A549 (cell line): ENCODE data around the gene NAV2. TPM values are rescaled to one million over a fixed set of nuclear protein-coding genes. Genes with fewer than 3 reads are reported as not detected.
A peak's percentile ranks its signal among the peaks of the same experiment; 100 is the strongest.

Experiments
- ATAC-seq, 2 experiments: fragments of 200-7000 bp in 1 of 2; fragments of >200 bp in 1 of 2; cut with Nextera tagmentation in 1 of 2; cut with Tn5 transposase in 1 of 2; 3 replicates each; pipeline versions ENCODE4 v1.8.0 to v1.9.1; 2018 to 2020; ENCODE audit warnings: mild to moderate bottlenecking in 1 of 2, moderate library complexity in 1 of 2
- CTCF ChIA-PET: fragments of 300-600 bp; sonication (Branson Sonifier 250); formaldehyde crosslinking; extraction: SDS; loops from one replicate; lab custom pipeline; 2021; ENCODE audit warnings: antibody characterized with exemption, inconsistent platforms; lab: Yijun Ruan, JAX
- POLR2A ChIA-PET: fragments of 350-600 bp; formaldehyde crosslinking; extraction: SDS; loops from one replicate; lab custom pipeline; 2021; ENCODE audit warnings: antibody characterized with exemption, inconsistent platforms; lab: Yijun Ruan, JAX
- DNase-seq, 2 experiments: peaks; one replicate each; pipeline versions ENCODE4 v3.0.0 to v3.0.0-alpha.2; 2011 to 2016; ENCODE audit warnings: low read depth in 1 of 2, low spot score in 1 of 2
- FAIRE-seq: peaks from 2 replicates; lab custom pipeline; 2011; peaks lifted over from hg19 to GRCh38; lab: Jason Lieb, UNC
- H3K27ac ChIP-seq, 2 experiments: fragments of >200 bp; sonication (Bioruptor Twin); formaldehyde crosslinking; 3 replicates each; pipeline ENCODE4 v1.5.1; 2016 to 2017
- H3K4me1 ChIP-seq: fragments of >200 bp; sonication (Bioruptor Twin); formaldehyde crosslinking; 3 replicates; pipeline ENCODE4 v1.6.1; 2016
- H3K4me2 ChIP-seq: fragments of >200 bp; sonication (Bioruptor Twin); formaldehyde crosslinking; 3 replicates; pipeline ENCODE4 v1.6.1; 2016
- H3K4me3 ChIP-seq: fragments of >200 bp; sonication (Bioruptor Twin); formaldehyde crosslinking; 3 replicates; pipeline ENCODE4 v1.5.1; 2016
- H3K9me3 ChIP-seq: fragments of >200 bp; sonication (Bioruptor Twin); formaldehyde crosslinking; 3 replicates; pipeline ENCODE4 v1.6.1; 2016
- CEBPB ChIP-seq, 2 experiments: fragments of >200 bp in 1 of 2; sonication (Bioruptor Twin) in 1 of 2; formaldehyde crosslinking in 1 of 2; IDR thresholded peaks; 2 replicates each; pipeline ENCODE4 v1.6.1; 2012 to 2016
- CHD2 ChIP-seq: fragments of 150-350 bp; IDR thresholded peaks from 2 replicates; pipeline ENCODE4 v1.6.1; 2014; ENCODE audit warnings: low read length; ENCODE audit not compliant: partially characterized antibody
- CHD4 ChIP-seq: fragments of 200-600 bp; sonication (generic); IDR thresholded peaks from 2 replicates; pipeline ENCODE4 v1.6.1; 2016; ENCODE audit warnings: antibody characterized with exemption, mild to moderate bottlenecking, borderline replicate concordance
- ESRRA ChIP-seq: fragments of 150-350 bp; IDR thresholded peaks from 2 replicates; pipeline ENCODE4 v1.6.1; 2014; ENCODE audit warnings: mild to moderate bottlenecking, low read length, borderline replicate concordance
- FOSL2 ChIP-seq, 2 experiments: fragments of 450-650 bp in 1 of 2; fragments of >200 bp in 1 of 2; sonication (Bioruptor Twin) in 1 of 2; formaldehyde crosslinking; IDR thresholded peaks; 2 replicates each; pipeline versions ENCODE4 v1.5.0 to v1.6.1; 2016 to 2020; ENCODE audit warnings: mild to moderate bottlenecking in 1 of 2, moderate library complexity in 1 of 2
- GATA3 ChIP-seq: IDR thresholded peaks from 2 replicates; pipeline ENCODE4 v1.6.1; 2012; ENCODE audit warnings: borderline replicate concordance
- HDAC2 ChIP-seq: fragments of 200-600 bp; sonication (generic); IDR thresholded peaks from 2 replicates; pipeline ENCODE4 v1.6.1; 2016
- HOXA7 ChIP-seq: fragments of 250-450 bp; sonication (Bioruptor Pico); IDR thresholded peaks from 2 replicates; pipeline ENCODE4 v1.5.0; 2020; ENCODE audit warnings: mild to moderate bottlenecking, moderate library complexity
- JUN ChIP-seq, 2 experiments: fragments of >200 bp; sonication (Bioruptor Twin); formaldehyde crosslinking; IDR thresholded peaks; 2 replicates in 1 of 2; 3 replicates in 1 of 2; pipeline ENCODE4 v1.6.1; 2016 to 2017
- MAFK ChIP-seq: fragments of 450-650 bp; IDR thresholded peaks from 2 replicates; pipeline ENCODE4 v1.6.1; 2014; ENCODE audit not compliant: partially characterized antibody
- MAZ ChIP-seq: fragments of 150-350 bp; IDR thresholded peaks from 2 replicates; pipeline ENCODE4 v1.6.1; 2014; ENCODE audit warnings: antibody characterized with exemption, low read depth, low read length, borderline replicate concordance
- NFE2L2 ChIP-seq: fragments of 150-350 bp; conservative IDR thresholded peaks from 2 replicates; pipeline ENCODE4 v1.6.1; 2014; ENCODE audit warnings: low read length
- RAD21 ChIP-seq, 2 experiments: fragments of >200 bp in 1 of 2; sonication (Bioruptor Twin) in 1 of 2; formaldehyde crosslinking in 1 of 2; IDR thresholded peaks in 1 of 2; conservative IDR thresholded peaks in 1 of 2; 2 replicates in 1 of 2; 3 replicates in 1 of 2; pipeline ENCODE4 v1.6.1; 2012 to 2018; ENCODE audit warnings: inconsistent platforms in 1 of 2
- RCOR1 ChIP-seq: fragments of 150-350 bp; IDR thresholded peaks from 2 replicates; pipeline ENCODE4 v1.6.1; 2014; ENCODE audit warnings: antibody characterized with exemption, low read length, low read depth
- SREBF2 ChIP-seq: fragments of 450-650 bp; IDR thresholded peaks from 2 replicates; pipeline ENCODE4 v1.6.1; 2014; ENCODE audit warnings: mild to moderate bottlenecking, moderate library complexity
- TFCP2L1 ChIP-seq: fragments of 250-450 bp; sonication (Bioruptor Pico); IDR thresholded peaks from 2 replicates; pipeline ENCODE4 v1.5.0; 2021; ENCODE audit warnings: mild to moderate bottlenecking
- ZC3H11A ChIP-seq: fragments of 450-650 bp; IDR thresholded peaks from 2 replicates; pipeline ENCODE4 v1.6.1; 2014; ENCODE audit warnings: antibody characterized with exemption, mild to moderate bottlenecking
- ZFP36 ChIP-seq: fragments of 450-650 bp; IDR thresholded peaks from 2 replicates; pipeline ENCODE4 v1.6.1; 2014; ENCODE audit warnings: borderline replicate concordance; ENCODE audit not compliant: partially characterized antibody
- ZNF302 ChIP-seq: fragments of 250-450 bp; sonication (Bioruptor Pico); IDR thresholded peaks from 2 replicates; pipeline ENCODE4 v1.9.0; 2021; ENCODE audit warnings: inconsistent platforms, mild to moderate bottlenecking, moderate library complexity
- WGBS: methylation state at CpG from one replicate; pipeline ENCODE4 v1.1.6; 2017; ENCODE audit errors: missing lambda C conversion rate; 5-methylcytosine and 5-hydroxymethylcytosine counted together
- polyA plus RNA-seq, 4 experiments: library from polyadenylated mRNA; depleted of rRNA in 3 of 4; stranded (reverse); fragments of >200 nt; fragmentation: RNase III in 1 of 4; extraction: RNeasy Plus Mini Kit Qiagen cat#74134 plus additional on column Dnase treatment in 1 of 4; gene quantifications; 2 replicates in 3 of 4; 3 replicates in 1 of 4; pipeline ENCODE4 v1.2.3, GENCODE V29; 2011 to 2017
- TF ChIP-seq, protein P1 (sequence below): IDR thresholded peaks from 2 replicates; pipeline ENCODE4 v1.6.1; 2012
- TF ChIP-seq, protein P2 (sequence below): fragments of 450-650 bp; IDR thresholded peaks from 2 replicates; pipeline ENCODE4 v1.6.1; 2014; ENCODE audit warnings: antibody characterized with exemption
- TF ChIP-seq, protein P3 (sequence below): IDR thresholded peaks from 2 replicates; pipeline ENCODE4 v1.6.1; 2012
- TF ChIP-seq, protein P4 (sequence below): fragments of >200 bp; sonication (Bioruptor Twin); formaldehyde crosslinking; IDR thresholded peaks from 3 replicates; pipeline ENCODE4 v1.5.1; 2016
- TF ChIP-seq, protein P5 (sequence below): fragments of 200-600 bp; sonication (generic); IDR thresholded peaks from 2 replicates; pipeline ENCODE4 v1.6.1; 2016; ENCODE audit warnings: antibody characterized with exemption, mild to moderate bottlenecking, moderate library complexity

The NAV2 gene
- polyA plus RNA-seq, 2 of the 4 experiments (the other 2 are of a cell fraction), result 4.9 to 19.8 TPM

DNA sequence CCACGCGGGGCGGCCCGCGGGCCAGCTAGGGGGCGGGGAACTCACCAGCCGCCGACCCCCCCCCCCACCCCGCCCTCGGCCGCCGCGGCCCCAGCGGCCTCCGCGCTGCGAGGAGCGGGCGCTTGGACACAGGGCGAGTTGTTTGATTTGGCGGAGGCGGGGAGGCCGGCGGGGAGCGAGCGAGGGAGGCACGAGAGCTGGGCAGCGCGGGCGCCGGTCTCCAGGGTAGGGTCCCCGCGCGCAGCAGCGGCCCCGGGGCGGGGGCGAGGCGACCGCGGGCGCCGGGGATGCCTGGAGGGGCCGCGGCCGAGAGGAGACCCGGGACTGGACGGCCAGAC lies 64.4 kb downstream of the NAV2 start:
- CTCF ChIA-PET, result interaction anchor here (1.1 to 3.0 kb wide), 2 partner anchors 213 to 220 kb away, joined by 4 to 10 read pairs; no protein-coding TSS in a partner anchor
- peak overlapping the region; percentile 79 for H3K4me2 ChIP-seq
- peaks cover 9% of the 10 kb centered on the region; the same call in 1 of the 3 replicates for H3K4me1 ChIP-seq
- no peaks in the 10 kb centered on the region for H3K9me3 ChIP-seq
- H3K4me3 ChIP-seq, result peak overlapping the region; percentile 64
- WGBS, result 2% methylated on average over 24 of the region's 48 CpGs
- ATAC-seq (peak; percentile 72 to 73), DNase-seq (peak; percentile 7 to 38), FAIRE-seq (no peak)
- POLR2A ChIA-PET, result interaction anchor here (0.7 kb wide), 1 partner anchor 65 kb away, joined by 4 read pairs; no protein-coding TSS in a partner anchor
- TF ChIP-seq RAD21 (conservative IDR thresholded peaks at IDR 0.05 in 1 of 2, IDR thresholded peaks at IDR 0.05 in 1 of 2) (no peak), FOSL2 (IDR thresholded peaks at IDR 0.05) (no peak), FOSL2 (CRISPR knock-in tag; IDR thresholded peaks at IDR 0.05) (no peak), NFE2L2 (no peak), ZNF302 (CRISPR knock-in tag) (no peak), HDAC2 (no peak), MAZ (no peak), ZC3H11A (no peak), CEBPB (IDR thresholded peaks at IDR 0.05) (no peak), ESRRA (no peak), TFCP2L1 (CRISPR knock-in tag) (no peak), SREBF2 (no peak)
- TF ChIP-seq, protein P1, sequence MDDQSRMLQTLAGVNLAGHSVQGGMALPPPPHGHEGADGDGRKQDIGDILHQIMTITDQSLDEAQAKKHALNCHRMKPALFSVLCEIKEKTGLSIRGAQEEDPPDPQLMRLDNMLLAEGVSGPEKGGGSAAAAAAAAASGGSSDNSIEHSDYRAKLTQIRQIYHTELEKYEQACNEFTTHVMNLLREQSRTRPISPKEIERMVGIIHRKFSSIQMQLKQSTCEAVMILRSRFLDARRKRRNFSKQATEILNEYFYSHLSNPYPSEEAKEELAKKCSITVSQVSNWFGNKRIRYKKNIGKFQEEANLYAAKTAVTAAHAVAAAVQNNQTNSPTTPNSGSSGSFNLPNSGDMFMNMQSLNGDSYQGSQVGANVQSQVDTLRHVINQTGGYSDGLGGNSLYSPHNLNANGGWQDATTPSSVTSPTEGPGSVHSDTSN, result no peak
- H3K27ac ChIP-seq, result peak overlapping the region; percentile 67 to 91

DNA sequence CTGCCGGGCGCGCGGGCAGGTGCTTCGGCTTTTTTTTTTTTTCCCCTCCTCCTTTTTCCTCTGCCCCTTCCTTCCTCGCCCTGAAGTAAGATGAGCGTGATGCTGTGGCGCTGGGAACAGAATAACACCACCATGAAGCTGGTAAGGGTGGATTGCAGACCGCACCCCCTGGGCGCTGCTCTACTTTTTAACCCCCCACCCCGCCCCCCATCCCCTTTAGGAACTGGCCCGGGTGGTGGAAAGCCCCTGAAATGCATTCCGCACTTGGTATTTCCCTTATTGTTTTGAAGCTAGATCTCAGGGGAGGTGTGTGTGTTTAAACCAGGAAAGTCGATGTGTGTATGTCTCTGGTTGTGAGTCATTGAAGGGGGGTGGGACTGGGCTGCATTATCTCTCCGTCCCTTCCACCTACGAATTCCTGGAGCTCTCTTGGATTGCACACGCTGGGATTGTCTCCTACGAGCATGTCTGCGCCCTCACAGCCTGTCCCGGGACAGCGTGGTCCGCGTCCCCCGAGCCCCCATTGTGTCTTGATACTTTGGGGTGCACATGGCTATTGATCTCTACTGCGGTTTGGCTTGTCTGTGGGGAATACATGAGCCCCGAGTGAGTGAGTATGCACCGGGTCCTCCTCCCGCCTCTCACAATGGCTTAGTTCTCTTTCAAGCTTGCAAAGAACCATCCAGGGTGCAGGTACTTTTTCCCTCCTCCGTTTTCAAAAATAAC lies 64.9 kb downstream of the NAV2 start:
- Histone ChIP-seq H3K27ac (peak overlapping the region; percentile 67 to 91), H3K4me1 (peaks cover 9% of the 10 kb centered on the region; the same call in 1 of the 3 replicates), H3K9me3 (no peaks in the 10 kb centered on the region), H3K4me3 (peak overlapping the region; percentile 64), H3K4me2 (peak overlapping the region; percentile 79)
- TF ChIP-seq CHD2, result no peak
- TF ChIP-seq, protein P2, sequence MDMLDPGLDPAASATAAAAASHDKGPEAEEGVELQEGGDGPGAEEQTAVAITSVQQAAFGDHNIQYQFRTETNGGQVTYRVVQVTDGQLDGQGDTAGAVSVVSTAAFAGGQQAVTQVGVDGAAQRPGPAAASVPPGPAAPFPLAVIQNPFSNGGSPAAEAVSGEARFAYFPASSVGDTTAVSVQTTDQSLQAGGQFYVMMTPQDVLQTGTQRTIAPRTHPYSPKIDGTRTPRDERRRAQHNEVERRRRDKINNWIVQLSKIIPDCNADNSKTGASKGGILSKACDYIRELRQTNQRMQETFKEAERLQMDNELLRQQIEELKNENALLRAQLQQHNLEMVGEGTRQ, result no peak
- TF ChIP-seq FOSL2 (IDR thresholded peaks at IDR 0.05), result no peak
- 0 out of 2 replicates have a peak, but pooled peaks have one; percentile 25 for TF ChIP-seq FOSL2 (CRISPR knock-in tag; IDR thresholded peaks at IDR 0.05)
- whole genome bisulfite sequencing, result 33% methylated on average over 27 of the region's 29 CpGs
- peak; percentile 32 to 68 for DNase-seq
- peak; percentile 51 to 83 for ATAC-seq
- ChIA-PET POLR2A (interaction anchor here (0.7 kb wide), 1 partner anchor 66 kb away, joined by 4 read pairs; no protein-coding TSS in a partner anchor), CTCF (interaction anchor here (1.1 to 3.0 kb wide), 5 partner anchors 11 to 220 kb away, joined by 3 to 10 read pairs (median 3); no protein-coding TSS in a partner anchor)
- FAIRE-seq, result no peak

DNA sequence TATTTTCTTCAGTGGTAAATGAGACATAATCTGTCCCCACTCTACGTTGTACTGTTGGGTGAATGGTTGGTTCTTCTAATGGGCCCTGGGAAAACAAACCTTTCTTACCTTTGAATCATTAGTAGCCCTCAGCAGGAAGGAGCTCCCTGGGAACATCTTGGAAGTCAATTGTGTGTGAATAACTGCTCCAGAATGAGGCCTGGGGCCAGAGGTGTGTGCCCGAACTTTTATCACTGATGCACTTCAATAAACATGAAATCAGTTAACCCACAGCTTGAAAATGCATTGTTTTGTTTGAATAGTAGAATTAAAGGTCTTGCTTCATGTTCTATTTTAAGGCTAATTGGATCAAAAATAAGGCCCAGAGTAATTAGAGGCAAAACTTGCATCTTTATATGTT lies 67.1 kb downstream of the NAV2 start:
- no peak overlapping the region for H3K4me3 ChIP-seq
- H3K9me3 ChIP-seq, result no peaks in the 10 kb centered on the region
- FAIRE-seq (no peak), ATAC-seq (no peak), DNase-seq (no peak)
- CTCF ChIA-PET, result interaction anchor here (1.6 kb wide), 1 partner anchor 124 kb away, joined by 6 read pairs; no protein-coding TSS in a partner anchor
- 52% methylated on average over 2 of the region's 2 CpGs for WGBS
- no peak overlapping the region for H3K4me2 ChIP-seq
- peaks cover 9% of the 10 kb centered on the region; the same call in 1 of the 3 replicates for H3K4me1 ChIP-seq
- H3K27ac ChIP-seq, result no peak overlapping the region
- POLR2A ChIA-PET, result no interaction called here
- TF ChIP-seq GATA3 (no peak), JUN (IDR thresholded peaks at IDR 0.05) (no peak), CHD4 (no peak), HOXA7 (no peak), RAD21 (conservative IDR thresholded peaks at IDR 0.05 in 1 of 2, IDR thresholded peaks at IDR 0.05 in 1 of 2) (no peak), RCOR1 (no peak), MAFK (no peak), NFE2L2 (no peak), CHD2 (no peak), ZFP36 (no peak), ZC3H11A (no peak)
- TF ChIP-seq, protein P3, sequence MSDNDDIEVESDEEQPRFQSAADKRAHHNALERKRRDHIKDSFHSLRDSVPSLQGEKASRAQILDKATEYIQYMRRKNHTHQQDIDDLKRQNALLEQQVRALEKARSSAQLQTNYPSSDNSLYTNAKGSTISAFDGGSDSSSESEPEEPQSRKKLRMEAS, result no peak
- TF ChIP-seq, protein P4, sequence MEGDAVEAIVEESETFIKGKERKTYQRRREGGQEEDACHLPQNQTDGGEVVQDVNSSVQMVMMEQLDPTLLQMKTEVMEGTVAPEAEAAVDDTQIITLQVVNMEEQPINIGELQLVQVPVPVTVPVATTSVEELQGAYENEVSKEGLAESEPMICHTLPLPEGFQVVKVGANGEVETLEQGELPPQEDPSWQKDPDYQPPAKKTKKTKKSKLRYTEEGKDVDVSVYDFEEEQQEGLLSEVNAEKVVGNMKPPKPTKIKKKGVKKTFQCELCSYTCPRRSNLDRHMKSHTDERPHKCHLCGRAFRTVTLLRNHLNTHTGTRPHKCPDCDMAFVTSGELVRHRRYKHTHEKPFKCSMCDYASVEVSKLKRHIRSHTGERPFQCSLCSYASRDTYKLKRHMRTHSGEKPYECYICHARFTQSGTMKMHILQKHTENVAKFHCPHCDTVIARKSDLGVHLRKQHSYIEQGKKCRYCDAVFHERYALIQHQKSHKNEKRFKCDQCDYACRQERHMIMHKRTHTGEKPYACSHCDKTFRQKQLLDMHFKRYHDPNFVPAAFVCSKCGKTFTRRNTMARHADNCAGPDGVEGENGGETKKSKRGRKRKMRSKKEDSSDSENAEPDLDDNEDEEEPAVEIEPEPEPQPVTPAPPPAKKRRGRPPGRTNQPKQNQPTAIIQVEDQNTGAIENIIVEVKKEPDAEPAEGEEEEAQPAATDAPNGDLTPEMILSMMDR, result no peak
- TF ChIP-seq, protein P5, sequence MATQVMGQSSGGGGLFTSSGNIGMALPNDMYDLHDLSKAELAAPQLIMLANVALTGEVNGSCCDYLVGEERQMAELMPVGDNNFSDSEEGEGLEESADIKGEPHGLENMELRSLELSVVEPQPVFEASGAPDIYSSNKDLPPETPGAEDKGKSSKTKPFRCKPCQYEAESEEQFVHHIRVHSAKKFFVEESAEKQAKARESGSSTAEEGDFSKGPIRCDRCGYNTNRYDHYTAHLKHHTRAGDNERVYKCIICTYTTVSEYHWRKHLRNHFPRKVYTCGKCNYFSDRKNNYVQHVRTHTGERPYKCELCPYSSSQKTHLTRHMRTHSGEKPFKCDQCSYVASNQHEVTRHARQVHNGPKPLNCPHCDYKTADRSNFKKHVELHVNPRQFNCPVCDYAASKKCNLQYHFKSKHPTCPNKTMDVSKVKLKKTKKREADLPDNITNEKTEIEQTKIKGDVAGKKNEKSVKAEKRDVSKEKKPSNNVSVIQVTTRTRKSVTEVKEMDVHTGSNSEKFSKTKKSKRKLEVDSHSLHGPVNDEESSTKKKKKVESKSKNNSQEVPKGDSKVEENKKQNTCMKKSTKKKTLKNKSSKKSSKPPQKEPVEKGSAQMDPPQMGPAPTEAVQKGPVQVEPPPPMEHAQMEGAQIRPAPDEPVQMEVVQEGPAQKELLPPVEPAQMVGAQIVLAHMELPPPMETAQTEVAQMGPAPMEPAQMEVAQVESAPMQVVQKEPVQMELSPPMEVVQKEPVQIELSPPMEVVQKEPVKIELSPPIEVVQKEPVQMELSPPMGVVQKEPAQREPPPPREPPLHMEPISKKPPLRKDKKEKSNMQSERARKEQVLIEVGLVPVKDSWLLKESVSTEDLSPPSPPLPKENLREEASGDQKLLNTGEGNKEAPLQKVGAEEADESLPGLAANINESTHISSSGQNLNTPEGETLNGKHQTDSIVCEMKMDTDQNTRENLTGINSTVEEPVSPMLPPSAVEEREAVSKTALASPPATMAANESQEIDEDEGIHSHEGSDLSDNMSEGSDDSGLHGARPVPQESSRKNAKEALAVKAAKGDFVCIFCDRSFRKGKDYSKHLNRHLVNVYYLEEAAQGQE, result no peak
